ENCODE data around the gene TTLL3. TPM values are rescaled to one million over a fixed set of nuclear protein-coding genes. Genes with fewer than 3 reads are reported as not detected.
"Not testable (repeated sequence)": the region's sequence is repeated elsewhere in the genome, so short reads cannot be mapped to it uniquely, and the experiment has no call there.

The TTLL3 gene
- total RNA-seq, 3 donors from 2014 or later (not counting 1 experiment from before 2014, with no cell fraction given), result 133 to 137 (median 136) TPM

DNA sequence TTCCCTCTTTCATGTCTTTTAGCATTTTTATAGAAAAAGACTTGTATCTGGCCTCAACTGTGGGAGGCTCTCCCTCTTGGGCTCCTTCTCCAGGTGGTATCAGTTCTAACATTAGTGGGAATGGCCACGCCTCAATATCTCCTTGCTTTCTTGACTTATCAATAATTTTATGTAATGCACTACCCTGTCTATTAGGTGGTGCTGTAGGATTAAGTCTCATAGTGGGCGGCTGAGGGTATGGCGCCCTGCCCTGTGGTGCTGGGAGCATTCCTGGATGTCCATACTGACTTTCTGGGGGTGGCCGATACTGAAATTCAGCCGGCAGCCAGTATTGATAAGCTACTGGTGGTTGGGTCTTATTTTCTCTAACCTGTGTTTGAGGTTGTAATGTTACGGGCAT is 42.5 kb downstream of the TTLL3 start:
- H3K4me3 Mint-ChIP-seq, result no peak overlapping the region
- no peak overlapping the region for H3K27ac ChIP-seq (ENCODE audit: low read length)

DNA sequence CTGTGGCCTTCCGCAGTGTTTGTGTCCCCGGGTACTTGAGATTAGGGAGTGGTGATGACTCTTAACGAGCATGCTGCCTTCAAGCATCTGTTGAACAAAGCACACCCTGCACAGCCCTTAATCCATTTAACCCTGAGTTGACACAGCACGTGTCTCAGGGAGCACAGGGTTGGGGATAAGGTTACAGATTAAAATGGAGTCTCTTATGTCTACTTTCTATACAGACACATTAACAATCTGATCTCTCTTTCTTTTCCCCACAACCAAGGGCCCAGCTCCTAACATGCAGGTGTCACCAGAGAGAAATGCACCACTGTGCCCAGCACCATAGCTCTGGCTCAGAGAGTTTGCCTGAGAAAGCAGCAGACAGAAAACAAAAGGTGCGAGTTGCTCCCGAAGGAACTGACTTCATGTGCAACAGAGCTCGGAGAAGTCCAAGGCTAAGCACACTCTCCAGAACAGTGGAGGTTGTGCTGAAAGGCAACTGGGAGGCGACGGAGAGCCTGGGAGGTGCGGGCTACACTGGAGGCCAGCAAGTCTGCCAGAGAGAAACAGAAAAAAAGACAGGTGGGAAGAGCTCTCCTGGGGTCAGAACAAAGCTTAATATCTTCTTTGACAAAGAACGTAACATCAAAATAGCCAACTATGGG is 44.4 kb downstream of the TTLL3 start:
- WGBS (ENCODE audit: insufficient coverage), result 96% methylated on average over 8 of the region's 11 CpGs

More for the DNA sequence above, 42.5 kb downstream of the TTLL3 start:
- peak overlapping the region in 1 of 2 donors; percentile 77 for H3K27ac Mint-ChIP-seq
- DNase-seq (no peak), ATAC-seq (no peak)
- H3K4me1 Mint-ChIP-seq, result peaks cover 29 to 31% of the 10 kb centered on the region in 2 donors
- Histone ChIP-seq H3K9me3 (ENCODE audit: control insufficient read depth, insufficient read depth, low read length) (no peaks in the 10 kb centered on the region), H3K4me1 (ENCODE audit: control insufficient read depth, insufficient read depth, low read length) (peaks cover 18% of the 10 kb centered on the region), H3K4me3 (ENCODE audit: low read length) (no peak overlapping the region), H3K27me3 (ENCODE audit: control insufficient read depth, insufficient read depth, low read length) (no peaks in the 10 kb centered on the region), H3K36me3 (ENCODE audit: control insufficient read depth, insufficient read depth, low read length) (no peaks in the 10 kb centered on the region)
- TF ChIP-seq, protein P1, sequence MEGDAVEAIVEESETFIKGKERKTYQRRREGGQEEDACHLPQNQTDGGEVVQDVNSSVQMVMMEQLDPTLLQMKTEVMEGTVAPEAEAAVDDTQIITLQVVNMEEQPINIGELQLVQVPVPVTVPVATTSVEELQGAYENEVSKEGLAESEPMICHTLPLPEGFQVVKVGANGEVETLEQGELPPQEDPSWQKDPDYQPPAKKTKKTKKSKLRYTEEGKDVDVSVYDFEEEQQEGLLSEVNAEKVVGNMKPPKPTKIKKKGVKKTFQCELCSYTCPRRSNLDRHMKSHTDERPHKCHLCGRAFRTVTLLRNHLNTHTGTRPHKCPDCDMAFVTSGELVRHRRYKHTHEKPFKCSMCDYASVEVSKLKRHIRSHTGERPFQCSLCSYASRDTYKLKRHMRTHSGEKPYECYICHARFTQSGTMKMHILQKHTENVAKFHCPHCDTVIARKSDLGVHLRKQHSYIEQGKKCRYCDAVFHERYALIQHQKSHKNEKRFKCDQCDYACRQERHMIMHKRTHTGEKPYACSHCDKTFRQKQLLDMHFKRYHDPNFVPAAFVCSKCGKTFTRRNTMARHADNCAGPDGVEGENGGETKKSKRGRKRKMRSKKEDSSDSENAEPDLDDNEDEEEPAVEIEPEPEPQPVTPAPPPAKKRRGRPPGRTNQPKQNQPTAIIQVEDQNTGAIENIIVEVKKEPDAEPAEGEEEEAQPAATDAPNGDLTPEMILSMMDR (IDR thresholded peaks at IDR 0.05), result no peak
- H3K36me3 Mint-ChIP-seq, result no peaks in the 10 kb centered on the region
- intact Hi-C loops (cut with micrococcal nuclease), result no loop called here
- H3K27me3 Mint-ChIP-seq (ENCODE audit: low read depth in 2 of 2), result no peaks in the 10 kb centered on the region
- WGBS (ENCODE audit: insufficient coverage), result 95% methylated on average over 6 of the region's 6 CpGs
- no peaks in the 10 kb centered on the region for H3K9me3 Mint-ChIP-seq

DNA sequence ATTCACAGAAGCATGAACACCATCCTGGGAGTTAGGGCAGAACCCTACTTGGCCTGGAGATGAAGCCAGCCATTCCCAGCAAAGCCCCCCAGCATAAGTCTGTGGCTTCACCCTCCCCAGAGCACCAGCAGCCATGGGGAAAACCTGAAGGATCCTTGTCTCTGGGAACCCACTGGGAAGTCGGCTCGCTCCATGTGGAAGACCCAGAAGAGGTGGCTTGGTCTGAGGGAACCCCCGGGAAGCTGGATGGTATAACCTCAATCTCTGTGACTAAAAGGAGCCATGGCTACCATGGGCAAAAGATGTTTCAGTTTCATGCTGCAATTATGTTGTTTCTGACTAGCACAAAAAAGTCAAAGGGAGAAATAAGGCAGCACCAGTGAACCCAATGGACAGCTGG is 45.5 kb downstream of the TTLL3 start:
- DNase-seq, result no peak
- no peaks in the 10 kb centered on the region for H3K27me3 Mint-ChIP-seq (ENCODE audit: low read depth in 2 of 2)
- intact Hi-C loops (cut with micrococcal nuclease), result no loop called here
- H3K9me3 Mint-ChIP-seq, result no peaks in the 10 kb centered on the region
- Histone ChIP-seq H3K36me3 (ENCODE audit: control insufficient read depth, insufficient read depth, low read length) (no peaks in the 10 kb centered on the region), H3K9me3 (ENCODE audit: control insufficient read depth, insufficient read depth, low read length) (no peaks in the 10 kb centered on the region), H3K27me3 (ENCODE audit: control insufficient read depth, insufficient read depth, low read length) (no peaks in the 10 kb centered on the region), H3K4me1 (ENCODE audit: control insufficient read depth, insufficient read depth, low read length) (peaks cover 39% of the 10 kb centered on the region), H3K27ac (ENCODE audit: low read length) (no peak overlapping the region), H3K4me3 (ENCODE audit: low read length) (no peak overlapping the region)
- TF ChIP-seq, protein P1 (IDR thresholded peaks at IDR 0.05), result no peak
- peaks cover 46 to 53% of the 10 kb centered on the region in 2 donors for H3K4me1 Mint-ChIP-seq
- H3K36me3 Mint-ChIP-seq, result no peaks in the 10 kb centered on the region
- peak overlapping the region; percentile 43 for H3K4me3 Mint-ChIP-seq
- H3K27ac Mint-ChIP-seq, result peak overlapping the region in 1 of 2 donors; percentile 45
- 96% methylated on average over 3 of the region's 3 CpGs for WGBS (ENCODE audit: insufficient coverage)
- ATAC-seq, result peak in 1 of 3 donors; percentile 29

More for the DNA sequence above, 44.4 kb downstream of the TTLL3 start:
- H3K36me3 ChIP-seq (ENCODE audit: control insufficient read depth, insufficient read depth, low read length); H3K9me3 ChIP-seq (ENCODE audit: control insufficient read depth, insufficient read depth, low read length); H3K27ac ChIP-seq (ENCODE audit: low read length); H3K4me3 ChIP-seq (ENCODE audit: low read length); DNase-seq; H3K27me3 Mint-ChIP-seq (ENCODE audit: low read depth in 2 of 2); intact Hi-C loops (cut with micrococcal nuclease); H3K36me3 Mint-ChIP-seq; H3K9me3 Mint-ChIP-seq; H3K27me3 ChIP-seq (ENCODE audit: control insufficient read depth, insufficient read depth, low read length); H3K4me3 Mint-ChIP-seq; ATAC-seq; H3K27ac Mint-ChIP-seq: not testable (repeated sequence)
- H3K4me1 ChIP-seq (ENCODE audit: control insufficient read depth, insufficient read depth, low read length), result peaks cover 28% of the 10 kb centered on the region
- H3K4me1 Mint-ChIP-seq, result peaks cover 44 to 45% of the 10 kb centered on the region in 2 donors

DNA sequence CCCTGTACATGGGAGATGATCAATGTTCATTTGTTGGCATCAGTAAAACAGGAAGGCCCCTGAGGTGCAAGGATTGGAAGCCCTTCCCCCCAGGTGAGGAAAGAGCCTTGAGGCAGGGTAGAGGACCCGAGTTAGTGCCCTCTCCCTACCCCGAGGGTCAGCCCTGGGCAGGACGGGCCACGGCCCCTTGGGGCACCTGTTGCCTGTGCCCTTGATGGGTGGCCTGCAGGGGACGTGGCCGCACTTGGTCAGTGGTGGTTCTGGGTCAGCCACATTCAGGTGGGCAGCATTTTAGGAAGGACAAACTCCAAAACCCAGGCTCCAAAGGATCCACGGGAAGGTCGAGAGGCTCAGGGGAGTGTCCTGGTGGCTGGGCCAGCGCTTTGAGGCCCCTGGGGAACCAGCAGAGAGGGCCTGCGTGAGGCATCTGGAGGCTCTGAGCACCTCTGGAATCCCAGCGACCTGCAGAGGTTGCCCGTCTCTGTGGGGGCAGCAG is 49.5 kb downstream of the TTLL3 start:
- no peaks in the 10 kb centered on the region for H3K9me3 Mint-ChIP-seq
- H3K36me3 Mint-ChIP-seq, result no peaks in the 10 kb centered on the region
- no peak for ATAC-seq
- no peak overlapping the region for H3K4me3 ChIP-seq (ENCODE audit: low read length)
- H3K9me3 ChIP-seq (ENCODE audit: control insufficient read depth, insufficient read depth, low read length), result no peaks in the 10 kb centered on the region
- no peaks in the 10 kb centered on the region for H3K27me3 ChIP-seq (ENCODE audit: control insufficient read depth, insufficient read depth, low read length)
- H3K27ac ChIP-seq (ENCODE audit: low read length), result no peak overlapping the region
- no peaks in the 10 kb centered on the region for H3K36me3 ChIP-seq (ENCODE audit: control insufficient read depth, insufficient read depth, low read length)
- 92% methylated on average over 12 of the region's 12 CpGs for WGBS (ENCODE audit: insufficient coverage)
- TF ChIP-seq, protein P1 (IDR thresholded peaks at IDR 0.05), result no peak
- peak overlapping the region; percentile 72 to 88 for H3K27ac Mint-ChIP-seq
- no peak for DNase-seq
- peaks cover 67% of the 10 kb centered on the region for H3K4me1 ChIP-seq (ENCODE audit: control insufficient read depth, insufficient read depth, low read length)
- H3K4me3 Mint-ChIP-seq, result no peak overlapping the region
- no peaks in the 10 kb centered on the region for H3K27me3 Mint-ChIP-seq (ENCODE audit: low read depth in 2 of 2)
- intact Hi-C loops (cut with micrococcal nuclease), result no loop called here
- H3K4me1 Mint-ChIP-seq, result peaks cover 48 to 57% of the 10 kb centered on the region in 2 donors
